Epithelial cell of esophagus (primary cell): ENCODE data around the gene EEF1B2.
"Not testable (repeated sequence)": the region's sequence is repeated elsewhere in the genome, so short reads cannot be mapped to it uniquely, and the experiment has no call there.

Source experiments
- DNase-seq: peaks from one replicate; pipeline ENCODE4 v3.0.0; 2010; ENCODE audit warnings: low read depth
- H3K4me3 ChIP-seq: 2 replicates; pipeline ENCODE4 v1.5.1; 2011; ENCODE audit warnings: mild to moderate bottlenecking, low read length, control low read depth
- TF ChIP-seq, protein P1 (sequence below): IDR thresholded peaks from 2 replicates; pipeline ENCODE4 v1.5.1; 2011; ENCODE audit warnings: low read depth, mild to moderate bottlenecking, low read length, control low read depth, inconsistent platforms; ENCODE audit not compliant: insufficient read depth; ENCODE audit errors: missing control alignments

The EEF1B2 gene

DNA sequence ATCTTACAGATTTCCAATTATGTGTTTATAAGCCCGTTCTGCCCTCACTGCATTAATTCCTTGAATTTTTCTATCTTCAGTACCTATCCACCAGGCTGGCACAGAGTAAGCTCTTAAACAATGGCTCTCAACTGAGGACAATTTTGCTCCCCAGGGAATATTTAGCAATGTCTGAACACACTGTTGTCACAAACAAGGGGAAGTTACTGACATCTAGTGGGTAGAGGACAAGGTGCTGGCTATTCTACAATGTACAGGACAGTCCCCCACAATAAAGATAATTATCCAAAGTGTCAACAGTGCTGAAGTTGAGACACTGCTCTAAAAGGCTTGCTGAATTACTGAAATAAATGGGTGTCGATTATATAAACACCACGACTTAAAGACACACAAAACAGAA is 5.5 kb upstream of the EEF1B2 start:
- TF ChIP-seq, protein P1, sequence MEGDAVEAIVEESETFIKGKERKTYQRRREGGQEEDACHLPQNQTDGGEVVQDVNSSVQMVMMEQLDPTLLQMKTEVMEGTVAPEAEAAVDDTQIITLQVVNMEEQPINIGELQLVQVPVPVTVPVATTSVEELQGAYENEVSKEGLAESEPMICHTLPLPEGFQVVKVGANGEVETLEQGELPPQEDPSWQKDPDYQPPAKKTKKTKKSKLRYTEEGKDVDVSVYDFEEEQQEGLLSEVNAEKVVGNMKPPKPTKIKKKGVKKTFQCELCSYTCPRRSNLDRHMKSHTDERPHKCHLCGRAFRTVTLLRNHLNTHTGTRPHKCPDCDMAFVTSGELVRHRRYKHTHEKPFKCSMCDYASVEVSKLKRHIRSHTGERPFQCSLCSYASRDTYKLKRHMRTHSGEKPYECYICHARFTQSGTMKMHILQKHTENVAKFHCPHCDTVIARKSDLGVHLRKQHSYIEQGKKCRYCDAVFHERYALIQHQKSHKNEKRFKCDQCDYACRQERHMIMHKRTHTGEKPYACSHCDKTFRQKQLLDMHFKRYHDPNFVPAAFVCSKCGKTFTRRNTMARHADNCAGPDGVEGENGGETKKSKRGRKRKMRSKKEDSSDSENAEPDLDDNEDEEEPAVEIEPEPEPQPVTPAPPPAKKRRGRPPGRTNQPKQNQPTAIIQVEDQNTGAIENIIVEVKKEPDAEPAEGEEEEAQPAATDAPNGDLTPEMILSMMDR: peak; percentile 24
- peak; percentile 13 for DNase-seq
- H3K4me3 ChIP-seq: no peak overlapping the region

DNA sequence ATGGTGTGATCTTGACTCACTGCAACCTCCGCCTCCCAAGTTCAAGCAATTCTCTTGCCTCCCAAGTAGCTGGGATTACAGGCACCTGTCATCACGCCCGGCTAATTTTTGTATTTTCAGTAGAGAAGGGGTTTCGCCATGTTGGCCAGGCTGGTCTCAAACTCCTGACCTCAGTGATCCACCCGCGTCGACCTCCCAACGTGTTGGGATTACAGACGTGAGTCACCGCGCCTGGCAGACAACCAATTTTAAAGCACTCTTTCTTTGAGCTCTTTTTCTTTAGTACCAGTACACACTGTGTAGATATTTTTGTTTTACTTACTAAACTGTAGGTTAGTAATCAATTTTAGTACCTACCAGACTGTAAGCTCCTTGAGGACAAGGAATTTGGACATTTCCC is 2.7 kb upstream of the EEF1B2 start:
- peak; percentile 2 for DNase-seq
- H3K4me3 ChIP-seq: not testable (repeated sequence)

DNA sequence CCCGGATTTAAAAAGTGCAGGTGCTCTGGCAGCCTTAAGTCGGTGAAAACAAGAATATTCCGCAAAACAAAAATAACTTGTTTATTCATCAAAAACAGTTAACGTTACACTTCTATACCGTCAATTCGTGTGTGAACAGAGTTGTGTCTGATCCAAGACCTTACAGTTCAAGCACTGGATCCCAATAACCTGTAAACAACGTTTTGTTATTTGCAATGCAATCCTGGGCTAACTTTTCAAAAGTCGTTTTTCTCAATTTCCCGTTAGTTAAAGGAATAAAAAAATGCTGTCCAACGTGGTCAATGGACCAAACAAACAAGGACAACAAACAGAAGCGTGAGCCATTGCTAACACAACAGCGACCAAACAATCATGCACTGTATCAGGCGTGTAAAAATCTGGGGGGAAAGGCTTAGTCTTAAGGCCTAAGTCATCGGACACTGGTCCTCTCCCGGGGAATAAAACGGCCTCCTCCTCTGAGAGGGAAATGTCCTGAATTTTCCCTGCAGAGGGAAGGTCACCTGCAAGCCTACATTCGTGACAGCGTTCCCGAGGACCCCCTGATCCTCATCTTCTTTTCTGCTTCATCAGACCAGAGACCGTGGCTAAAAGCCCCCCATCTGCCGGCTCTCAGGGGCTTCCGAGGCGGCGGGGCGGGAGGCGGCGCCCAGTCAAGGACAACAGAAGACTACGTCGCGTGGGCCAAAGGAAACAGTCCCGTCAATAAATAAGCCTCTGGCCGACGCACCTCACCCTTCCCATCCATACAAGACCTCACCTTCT is 941 bp upstream of the EEF1B2 start:
- peak; percentile 13 for DNase-seq
- TF ChIP-seq, protein P1: no peak
- peak overlapping the region; percentile 91 for H3K4me3 ChIP-seq

DNA sequence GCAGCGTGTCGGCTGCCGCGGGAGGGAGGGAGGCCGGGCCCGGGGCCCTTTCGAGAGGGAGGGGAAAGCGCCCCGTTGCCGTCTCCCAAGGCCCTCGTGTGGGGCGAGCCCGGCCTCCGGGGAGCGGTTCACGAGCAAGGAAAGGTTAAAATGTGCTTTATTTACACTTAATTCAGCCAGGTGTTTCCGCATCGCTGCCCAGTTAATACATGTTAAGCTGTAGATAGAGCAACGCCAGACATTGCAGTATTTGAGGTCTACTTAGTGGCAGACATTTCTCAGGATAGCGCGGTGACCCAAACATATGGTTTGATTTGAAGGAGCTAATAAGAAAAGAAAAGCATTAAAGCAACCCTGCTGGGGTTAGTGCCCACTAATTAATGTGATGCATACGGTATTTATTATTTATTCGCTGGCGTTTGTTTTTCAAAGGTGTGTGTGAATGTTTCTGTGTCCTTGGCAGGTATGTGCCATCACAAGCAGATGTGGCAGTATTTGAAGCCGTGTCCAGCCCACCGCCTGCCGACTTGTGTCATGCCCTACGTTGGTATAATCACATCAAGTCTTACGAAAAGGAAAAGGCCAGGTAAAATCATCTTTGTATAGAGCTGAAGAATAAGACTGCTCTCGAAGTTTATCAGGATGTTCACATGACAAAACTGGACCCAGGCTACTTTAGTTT is 571 bp downstream of the EEF1B2 start:
- DNase-seq: peak; percentile 64
- TF ChIP-seq, protein P1: no peak

DNA sequence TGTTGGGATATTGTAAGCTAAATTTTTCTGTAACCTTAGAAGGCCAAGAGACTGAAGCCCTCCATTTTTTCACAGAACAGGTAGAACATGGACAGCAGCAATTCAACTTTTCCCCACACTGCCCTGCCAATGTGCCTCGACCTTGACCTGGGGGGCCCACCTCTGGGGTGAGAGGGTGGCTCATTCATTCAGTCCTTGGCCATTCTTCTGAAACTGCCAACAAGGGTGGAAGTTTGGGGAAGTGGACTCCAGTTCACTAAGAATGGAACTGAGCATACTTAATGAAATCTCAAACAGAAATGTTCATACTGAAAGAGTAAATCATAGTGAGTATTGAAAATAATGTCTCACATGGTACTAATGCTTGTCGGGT is 1.1 kb downstream of the EEF1B2 start:
- TF ChIP-seq, protein P1: no peak
- no peak for DNase-seq
- peak overlapping the region; percentile 91 for H3K4me3 ChIP-seq

More for the DNA sequence above, 571 bp downstream of the EEF1B2 start:
- peak overlapping the region; percentile 91 for H3K4me3 ChIP-seq

DNA sequence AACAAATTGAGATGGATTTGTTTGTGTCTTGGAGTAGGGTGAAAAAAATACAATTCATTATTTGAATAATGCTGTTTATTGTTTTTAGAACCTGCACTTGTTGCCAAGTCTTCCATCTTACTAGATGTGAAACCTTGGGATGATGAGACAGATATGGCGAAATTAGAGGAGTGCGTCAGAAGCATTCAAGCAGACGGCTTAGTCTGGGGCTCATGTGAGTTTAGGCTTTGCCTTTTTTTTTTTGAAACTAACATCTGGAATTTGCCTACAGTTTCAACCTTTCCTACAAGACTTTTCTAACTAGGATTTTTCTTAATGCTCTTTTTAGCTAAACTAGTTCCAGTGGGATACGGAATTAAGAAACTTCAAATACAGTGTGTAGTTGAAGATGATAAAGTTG is 2.7 kb downstream of the EEF1B2 start:
- peak; percentile 5 for DNase-seq
- not testable (repeated sequence) for H3K4me3 ChIP-seq

DNA sequence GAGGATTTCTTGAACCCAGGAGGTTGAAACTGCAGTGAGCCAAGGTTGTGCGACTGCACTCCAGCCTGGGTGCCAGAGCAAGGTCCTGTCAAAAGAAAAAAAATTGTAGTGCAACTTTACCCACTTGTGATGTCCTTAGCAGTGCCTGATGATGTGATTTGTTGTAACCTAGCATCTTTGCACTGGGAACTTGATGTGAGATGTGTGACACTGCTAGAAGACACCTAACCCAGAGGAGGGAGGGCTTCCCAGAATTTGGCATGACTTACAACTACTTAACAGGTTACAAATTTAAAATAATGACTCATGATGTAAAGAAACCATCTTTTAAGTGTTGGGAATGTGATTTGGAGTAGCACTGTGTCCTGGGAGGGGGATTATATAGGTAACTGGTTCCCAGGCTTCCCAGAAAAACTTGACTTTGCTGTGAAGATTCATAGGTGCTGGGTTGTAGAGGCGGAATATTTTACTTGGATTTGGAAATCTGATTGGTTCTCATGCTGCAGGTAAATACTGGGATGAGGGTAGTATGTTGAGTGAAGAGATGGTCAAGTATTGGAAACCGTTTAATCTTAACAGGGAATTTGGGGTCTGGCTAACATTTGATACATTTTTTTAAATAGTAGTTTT is 3.7 kb downstream of the EEF1B2 start:
- H3K4me3 ChIP-seq: no peak overlapping the region
- no peak for DNase-seq
- TF ChIP-seq, protein P1: no peak
